HG02678 (cell line): ENCODE data around the gene EXOC4.
"Not testable (repeated sequence)": the region's sequence is repeated elsewhere in the genome, so short reads cannot be mapped to it uniquely, and the experiment has no call there.

Source experiments
- ATAC-seq: cut with Tn5 transposase; IDR thresholded peaks from one replicate; pipeline ENCODE4 v1.9.1; 2021; ENCODE audit warnings: mild to moderate bottlenecking, moderate library complexity; ENCODE audit not compliant: unreplicated experiment

The EXOC4 gene

DNA sequence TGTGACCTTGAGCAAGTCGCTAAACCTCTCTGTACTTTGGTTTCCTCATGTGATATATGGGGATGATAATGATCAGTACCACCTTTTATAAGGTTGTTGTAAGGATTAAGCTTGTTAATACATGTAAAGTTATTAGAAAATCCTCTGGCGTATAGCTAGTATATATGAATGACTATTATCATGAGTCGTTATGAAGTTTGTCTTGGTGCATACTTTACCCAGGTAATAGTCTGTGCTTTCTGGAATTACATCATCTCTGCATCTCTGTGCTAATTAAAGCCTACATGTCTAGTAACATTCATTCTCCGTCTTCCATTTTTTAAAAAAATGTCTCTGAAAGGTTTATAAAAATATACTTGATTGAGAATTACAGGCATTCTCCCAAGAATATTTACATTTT lies 524.8 kb downstream of the EXOC4 start:
- ATAC-seq, result no peak

DNA sequence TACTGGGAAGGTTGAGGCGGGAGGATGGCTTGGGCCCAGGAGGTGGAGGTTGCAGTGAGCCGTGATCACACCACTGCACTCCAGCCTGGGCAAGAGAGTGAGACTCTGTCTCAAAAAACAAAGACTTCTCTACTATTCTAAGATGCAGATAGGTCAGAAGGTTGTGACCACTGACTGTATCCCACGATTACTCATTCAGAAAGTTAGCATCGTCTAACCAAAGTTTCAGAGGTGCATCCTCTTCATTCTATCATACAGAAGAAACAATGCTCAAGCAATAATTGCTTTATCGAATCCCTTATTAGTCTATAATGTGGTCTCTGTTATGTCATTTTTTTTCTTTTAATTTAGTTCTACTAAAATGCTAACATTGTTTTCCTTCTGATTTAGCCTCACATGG lies 525.6 kb downstream of the EXOC4 start:
- ATAC-seq, result peak; percentile 90

DNA sequence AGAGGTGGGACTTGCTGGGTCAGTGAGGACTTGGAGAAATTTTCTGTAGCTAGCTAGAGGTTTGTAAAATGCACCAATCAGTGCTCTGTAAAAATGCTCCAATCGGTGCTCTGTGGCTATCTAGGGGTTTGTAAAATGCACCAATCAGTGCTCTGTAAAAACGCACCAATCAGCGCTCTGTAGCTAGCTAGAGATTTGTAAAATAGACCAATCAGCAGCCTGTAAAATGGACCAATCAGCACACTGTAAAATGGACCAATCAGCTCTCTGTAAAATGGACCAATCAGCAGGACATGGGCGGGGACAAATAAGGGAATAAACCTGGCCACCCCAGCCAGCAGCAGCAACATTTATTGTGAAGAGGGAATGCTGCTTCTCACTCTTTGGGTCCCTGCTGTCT lies 526.7 kb downstream of the EXOC4 start:
- not testable (repeated sequence) for ATAC-seq

DNA sequence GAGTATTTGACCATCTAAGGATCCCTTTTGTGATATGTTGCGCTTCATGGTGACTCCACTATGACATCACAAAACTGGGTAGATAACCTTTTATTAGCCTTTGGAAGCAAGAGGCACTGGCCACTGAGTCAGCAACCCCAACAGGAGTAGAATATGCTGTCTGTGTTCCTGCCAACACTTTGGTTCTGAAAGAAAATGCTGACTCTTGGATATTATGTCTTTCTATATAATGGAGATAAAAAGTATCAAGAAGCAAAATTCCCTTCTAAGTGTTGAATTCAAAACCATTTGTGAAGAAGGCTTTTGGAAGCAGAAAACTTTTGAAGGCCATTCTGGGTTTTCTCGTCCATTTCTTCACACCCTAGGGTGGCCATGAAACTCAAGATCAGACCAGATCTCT lies 528.0 kb downstream of the EXOC4 start:
- ATAC-seq, result no peak

DNA sequence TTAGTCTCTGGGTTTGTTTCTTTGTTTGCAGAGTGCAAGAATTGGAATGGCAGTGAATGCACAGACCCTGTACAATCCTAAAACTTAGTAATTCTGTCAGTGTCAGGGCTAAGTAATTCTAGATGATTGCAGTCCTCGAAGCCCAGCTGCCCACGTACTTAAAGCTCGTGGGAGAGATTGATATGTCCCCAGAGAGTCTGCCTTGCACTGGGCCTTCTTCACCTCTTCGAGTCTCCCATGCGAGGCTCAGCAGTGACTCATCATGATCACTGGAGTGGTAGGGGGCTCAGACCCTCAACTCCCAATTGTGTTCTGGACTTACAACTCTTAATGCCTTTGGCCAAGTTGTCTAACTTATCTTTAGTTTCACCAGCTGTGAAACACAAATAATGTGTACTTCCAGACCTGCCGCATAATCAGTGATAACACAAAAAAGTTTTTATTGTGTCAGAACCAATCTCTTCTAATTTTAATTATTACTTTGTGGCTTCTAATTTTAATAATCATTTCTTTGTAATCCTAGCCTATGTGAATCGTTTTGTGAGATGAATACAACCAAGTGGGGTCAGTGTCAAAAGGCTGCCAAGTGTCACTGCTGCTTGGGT lies 528.7 kb downstream of the EXOC4 start:
- ATAC-seq, result no peak

DNA sequence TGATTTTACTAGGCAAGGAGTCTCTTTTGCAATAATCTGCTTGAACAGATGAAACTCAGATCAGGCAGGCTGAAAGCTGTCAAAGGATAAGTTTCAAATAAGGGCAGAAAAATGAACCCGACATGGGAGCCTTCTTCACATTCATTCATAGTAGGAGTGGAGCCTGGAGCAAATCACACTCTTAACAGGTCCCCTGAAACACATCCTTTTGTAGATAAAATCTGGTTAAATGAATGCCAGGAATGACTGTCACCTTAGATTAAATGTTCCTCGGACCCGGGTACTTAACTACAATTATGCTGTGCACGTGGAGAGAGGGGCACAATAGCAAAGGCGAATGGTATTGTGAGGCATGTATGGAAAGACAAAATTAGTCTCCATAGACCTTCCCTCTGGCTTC lies 529.6 kb downstream of the EXOC4 start:
- ATAC-seq, result no peak

DNA sequence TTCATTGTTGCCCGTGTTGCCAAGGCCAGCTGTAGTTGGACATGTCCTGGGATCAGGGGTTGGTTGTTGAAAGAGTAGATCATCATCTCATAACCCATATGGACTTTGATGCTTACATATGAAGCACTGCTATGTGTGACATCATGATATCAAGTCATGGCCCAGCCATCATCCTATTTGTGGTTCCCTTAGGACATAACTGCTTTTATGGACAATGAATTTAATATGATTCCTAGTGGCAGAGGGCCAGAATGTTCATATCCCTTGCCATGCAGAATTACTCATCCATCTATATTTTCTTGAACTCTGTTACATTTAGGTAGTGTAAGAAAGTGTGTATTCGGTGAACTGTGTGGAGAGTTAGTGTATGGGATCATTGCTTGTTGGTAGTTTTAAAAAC lies 530.4 kb downstream of the EXOC4 start:
- ATAC-seq, result no peak

DNA sequence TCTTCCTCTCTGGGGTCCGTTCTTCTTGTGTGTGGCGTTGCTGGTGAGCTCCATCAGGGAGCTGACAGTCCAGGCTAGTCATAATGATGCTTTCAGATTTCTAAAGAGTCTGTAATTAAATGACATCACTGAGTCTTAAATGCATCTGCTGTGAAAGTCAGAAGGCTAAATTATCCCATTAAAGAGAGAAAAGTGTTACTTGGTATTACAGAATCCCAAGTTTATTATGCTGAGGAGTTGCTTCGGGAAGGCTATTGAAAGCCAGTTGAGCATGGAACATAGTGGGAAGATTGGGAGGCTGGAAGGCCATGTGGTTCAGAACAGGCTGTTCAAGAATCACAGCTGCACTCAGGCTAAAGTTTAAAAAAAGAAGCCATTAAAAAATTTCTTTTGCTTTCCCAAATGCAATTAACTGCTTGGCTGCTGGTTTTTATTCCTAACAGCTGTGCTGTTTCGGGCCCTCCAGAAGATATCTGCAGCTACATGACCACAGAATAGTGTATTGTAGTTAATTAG lies 531.7 kb downstream of the EXOC4 start:
- ATAC-seq, result no peak

DNA sequence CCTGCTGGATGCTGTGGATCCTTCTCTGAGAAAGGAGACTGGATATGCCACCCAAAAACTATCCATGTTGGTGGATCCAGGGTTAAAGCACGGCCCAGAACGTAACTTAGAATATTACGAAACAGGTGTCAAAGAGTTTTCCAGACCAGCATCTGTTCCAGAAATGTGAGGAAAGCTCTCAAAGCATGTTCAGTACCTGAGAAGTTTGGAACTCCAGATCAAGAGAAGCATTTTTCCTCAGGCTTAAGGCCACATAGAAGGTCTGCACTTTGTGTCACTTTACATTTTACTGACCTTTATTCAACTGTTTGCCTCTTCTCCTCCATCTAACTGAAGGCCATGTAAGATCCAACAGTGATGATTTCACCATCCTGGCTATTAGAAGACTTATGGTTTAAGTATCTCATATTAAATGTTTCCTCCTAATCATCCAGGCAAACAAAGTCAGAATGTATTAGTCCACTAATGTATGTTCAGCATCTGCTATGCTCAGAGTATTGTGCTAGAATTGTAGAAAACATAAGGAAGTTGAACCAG lies 533.6 kb downstream of the EXOC4 start:
- ATAC-seq, result no peak

DNA sequence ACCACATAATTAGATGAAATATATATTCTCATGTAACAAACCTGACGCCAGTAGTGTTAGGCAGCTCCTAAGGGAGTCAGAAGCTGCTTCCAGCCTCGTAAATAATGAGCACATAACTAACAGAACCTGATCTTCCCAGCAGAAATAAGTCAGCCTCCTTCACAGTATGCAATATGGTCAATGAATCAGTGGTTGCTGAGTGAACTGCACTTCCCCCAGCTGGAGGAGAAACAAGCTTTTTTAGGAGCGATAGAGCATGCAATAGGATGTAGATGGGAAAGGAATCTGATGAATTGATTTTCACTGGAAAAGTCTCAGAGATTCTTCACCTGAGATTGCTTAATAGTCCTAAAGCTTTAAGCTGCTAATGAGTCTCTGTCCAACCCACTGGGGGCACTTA lies 537.1 kb downstream of the EXOC4 start:
- ATAC-seq, result no peak

DNA sequence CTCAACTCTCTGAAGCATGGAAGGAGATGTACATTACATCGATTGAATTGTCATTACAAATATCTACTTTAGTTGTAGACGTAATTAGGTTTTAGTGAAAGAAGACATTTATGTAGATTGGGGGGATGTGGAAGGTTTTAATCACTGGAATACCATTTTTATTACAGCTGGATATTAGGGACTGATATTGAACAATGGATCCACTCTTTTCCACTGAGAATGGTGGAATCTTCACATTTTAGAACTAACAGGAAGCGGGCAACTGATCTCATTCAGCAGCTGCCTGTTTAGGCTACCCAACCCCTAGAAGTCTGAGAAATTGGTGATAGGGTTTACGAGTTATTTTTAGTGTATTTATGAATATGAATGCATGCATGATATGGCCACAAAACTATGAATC lies 538.0 kb downstream of the EXOC4 start:
- no peak for ATAC-seq

DNA sequence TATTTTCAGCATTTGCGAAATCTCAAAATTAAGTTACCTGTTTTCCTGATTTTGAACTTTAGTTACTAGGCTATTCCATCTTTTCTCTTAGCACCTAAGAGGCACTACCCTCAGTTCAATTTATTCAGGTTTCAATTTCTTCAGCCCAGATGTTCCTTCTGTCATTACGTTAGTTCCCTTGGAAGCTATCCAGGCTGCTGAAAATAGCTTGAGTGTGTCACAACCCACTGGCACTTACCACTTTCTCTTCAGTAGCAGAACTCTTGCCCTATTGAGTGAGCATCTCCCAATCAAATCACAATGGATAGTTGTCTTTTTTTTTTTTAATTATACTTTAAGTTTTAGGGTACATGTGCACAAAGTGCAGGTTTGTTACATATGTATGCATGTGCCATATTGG lies 541.6 kb downstream of the EXOC4 start:
- ATAC-seq, result no peak

DNA sequence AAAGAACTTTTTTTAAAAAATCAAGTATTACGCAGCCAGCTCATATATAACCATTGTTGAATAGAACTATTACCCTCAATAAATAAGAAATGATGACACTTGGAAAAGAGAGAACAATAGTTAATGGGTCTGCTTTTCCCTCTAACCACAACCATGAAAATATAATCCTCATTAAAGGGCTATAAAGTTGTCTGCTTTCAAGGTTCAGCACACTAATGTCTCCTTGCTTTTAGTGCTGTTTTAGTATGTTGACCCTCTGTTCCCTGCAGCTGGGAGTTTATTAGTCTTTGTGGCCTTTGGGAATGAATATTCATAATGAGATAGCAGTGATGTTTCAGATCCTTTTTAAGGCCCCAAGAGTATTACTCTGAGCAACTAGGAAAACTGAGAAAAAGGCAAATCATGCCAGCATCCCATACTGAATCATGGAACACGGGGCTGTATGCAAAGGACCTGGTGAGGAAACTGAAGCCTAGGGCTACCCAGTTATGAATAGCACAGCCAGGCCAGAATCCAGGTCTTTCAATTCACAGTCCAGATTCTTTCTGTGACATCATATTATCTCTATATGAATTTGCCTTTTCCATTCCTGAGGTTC lies 542.3 kb downstream of the EXOC4 start:
- ATAC-seq, result no peak

DNA sequence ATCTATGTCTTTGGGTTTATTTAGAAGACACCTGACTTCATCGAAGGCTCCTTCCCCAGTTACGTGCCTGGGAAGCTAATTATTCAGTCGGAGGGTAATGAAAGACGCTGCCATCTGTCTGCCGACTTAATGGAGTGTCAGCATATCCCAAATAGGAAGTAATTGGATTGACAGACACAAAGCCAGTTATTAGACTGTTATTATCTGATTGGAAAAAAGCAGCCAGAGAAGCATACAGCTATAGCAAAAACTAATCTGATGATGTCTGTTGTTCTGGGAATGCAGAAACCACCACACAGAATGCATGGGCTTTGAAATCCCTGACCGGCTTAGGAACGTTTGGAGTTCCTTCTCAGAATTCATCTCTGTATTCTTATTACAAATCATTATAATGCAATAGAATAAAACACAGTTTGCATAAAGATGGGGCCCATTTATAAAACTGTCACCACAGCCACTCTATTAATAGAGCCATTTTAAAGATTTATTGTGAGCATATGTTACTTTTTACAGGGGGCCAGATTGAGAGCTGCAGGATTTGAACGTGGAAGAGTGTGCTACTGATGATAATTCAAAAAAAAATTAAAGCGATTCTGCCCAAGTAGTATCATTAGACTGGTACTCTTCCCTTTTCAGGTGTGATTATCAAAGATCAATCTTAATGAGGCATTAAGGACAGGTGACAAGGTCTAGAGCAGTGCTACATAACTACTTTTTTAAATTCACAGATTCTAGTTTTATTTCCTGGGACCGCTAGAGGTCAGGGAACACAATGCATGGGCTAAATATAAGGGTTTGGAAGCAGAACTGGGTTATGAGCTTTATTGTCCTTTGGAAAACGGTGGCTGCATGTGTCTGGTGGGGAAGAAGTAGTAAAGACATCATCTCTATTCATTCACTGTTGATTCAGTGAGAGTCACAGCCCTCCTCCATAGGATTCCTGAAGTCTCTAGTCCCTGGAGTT lies 544.2 kb downstream of the EXOC4 start:
- no peak for ATAC-seq

DNA sequence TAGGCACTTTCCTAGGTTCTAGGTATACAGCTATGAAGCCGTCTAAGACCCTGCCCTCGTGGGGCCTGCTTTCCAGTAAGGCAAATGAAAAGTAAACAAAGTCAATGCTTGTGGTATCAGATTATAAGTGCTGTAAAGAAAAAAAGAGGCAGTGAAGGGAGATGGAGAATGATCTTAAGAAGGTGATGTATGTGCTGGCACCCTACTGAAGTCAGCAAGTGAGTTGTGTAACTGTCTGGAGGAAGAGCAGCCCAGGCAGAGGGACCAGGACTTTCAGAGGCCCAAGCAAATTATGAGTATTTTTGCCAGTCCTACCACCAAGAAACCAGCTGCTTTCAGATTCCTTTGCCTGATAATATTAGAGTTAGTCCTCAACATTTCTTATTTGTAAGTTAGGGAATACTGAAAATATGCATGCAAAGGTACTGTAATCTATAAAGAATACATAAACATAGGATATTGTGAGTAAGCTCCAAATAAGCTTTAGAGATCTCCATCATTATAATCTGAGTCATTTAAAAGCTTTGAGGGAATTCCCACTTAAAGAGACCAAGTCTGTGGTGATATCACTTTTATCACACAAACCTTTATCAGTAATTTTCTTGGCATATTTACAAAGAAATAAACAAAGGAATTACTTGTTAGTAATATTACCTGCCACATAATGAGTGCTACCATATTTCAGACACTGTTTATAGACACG lies 545.1 kb downstream of the EXOC4 start:
- ATAC-seq, result no peak

DNA sequence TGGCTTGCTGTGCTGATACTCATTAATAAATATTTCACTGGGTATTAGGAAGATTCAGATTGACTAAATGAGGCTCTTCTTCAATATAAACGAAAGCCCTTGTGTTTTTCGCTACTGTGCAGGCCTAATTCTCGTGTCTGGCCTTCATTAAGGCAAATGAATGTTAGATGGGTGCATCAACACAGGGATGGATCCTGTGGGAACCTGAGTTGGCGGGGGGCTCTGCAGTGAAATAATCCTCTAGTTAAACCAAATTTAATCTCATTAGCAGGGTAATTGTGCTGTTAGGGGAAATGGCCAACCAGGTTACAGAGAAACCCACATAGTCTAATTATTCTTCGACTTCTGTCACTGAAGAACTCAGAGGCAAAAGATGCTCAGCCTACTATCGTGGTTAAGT lies 548.5 kb downstream of the EXOC4 start:
- ATAC-seq, result no peak

DNA sequence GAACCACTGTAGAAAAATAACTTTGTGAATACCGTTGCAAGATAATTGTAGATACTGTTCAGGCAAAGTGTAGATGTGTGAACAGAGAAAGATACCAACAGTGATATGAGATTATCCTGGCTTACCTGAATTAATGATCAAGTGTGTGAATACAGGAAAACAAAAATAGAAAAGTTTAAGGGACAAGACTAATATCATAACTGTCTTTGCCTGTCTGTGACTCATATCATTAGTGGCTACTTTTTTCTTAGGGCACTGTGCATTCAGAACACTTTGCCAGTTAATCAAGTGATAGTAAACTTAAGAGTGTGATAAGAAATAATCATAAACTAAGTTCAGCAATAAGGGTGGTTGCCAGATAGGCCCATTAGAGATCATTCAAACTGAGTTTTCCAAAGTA lies 551.2 kb downstream of the EXOC4 start:
- ATAC-seq, result no peak

DNA sequence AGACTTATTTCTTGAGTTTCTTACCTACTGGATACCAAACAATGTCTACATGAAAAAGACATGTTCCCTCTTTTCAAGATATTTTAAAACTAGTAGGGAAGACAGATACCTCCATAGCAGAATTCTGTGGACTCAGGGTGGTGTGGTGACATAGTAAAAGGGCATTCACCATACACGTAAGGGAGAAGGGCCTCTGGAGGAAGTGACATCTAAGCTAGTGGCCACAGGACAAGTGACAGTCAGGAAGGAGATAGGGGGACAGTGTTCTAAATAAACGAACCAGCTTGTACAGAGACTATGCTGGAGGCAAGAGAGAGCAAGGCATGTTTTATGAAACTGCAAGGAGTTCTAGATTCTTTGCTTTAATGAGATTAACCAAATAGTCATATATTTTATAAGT lies 552.5 kb downstream of the EXOC4 start:
- no peak for ATAC-seq

DNA sequence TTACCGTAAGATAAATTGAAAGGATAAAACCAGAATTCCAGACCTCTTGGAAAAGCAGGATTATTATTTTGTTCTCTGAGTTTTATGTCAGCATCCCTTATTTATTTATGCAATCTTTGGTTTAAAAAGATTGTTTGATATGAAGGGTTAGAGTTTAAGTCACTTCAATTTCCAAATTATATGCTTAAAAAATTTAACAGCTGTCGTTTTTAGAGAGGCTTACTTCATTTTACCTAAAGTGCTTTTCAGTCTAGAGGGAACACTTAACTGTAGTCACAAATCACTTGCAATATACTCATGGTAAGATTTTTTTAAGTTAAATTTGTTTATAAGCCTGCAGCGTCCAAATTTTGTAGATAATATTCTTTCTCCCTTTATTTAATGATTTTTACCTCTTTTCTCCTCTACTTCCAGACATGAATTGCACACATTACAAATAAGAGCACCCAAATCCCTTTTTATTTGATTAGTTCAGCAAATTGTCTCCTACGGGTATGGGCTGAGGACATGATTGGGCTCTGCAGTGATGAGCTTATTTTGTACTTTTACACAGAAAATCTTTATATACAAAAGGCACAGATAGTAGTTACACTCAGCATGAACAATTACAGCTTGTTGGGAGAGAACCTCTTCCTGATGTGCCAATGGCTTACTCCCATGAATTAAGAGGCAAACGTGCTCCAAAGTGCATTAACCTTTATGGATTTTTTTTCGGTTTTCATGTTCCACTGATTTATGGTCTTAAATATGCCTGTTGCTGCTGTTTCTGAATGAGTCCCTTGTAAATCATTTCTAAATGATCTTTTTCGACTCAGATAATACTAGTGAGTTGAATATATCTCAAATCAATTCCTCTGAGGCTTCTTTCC lies 555.0 kb downstream of the EXOC4 start:
- no peak for ATAC-seq

DNA sequence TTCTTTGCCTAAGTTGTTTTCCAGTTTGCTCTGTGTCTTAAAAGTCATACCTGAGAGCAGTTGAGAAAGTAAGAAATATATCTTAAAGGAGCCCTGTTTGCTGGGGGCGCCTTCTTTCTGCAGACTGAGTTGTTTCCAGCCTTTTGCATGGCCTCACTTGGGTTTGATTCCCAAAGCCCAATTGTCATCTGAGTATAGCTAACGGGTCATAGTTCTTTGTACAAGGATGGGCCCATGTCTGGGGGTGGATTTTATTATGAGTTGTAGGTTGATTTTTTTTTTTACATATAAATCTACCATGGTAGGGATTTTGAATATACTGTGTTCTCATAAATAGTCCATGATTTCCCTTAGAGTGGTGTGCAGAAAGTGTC lies 555.6 kb downstream of the EXOC4 start:
- ATAC-seq, result no peak
